Measurements from ENCODE around the gene CNFN.
"Not testable (repeated sequence)": the region's sequence is repeated elsewhere in the genome, so short reads cannot be mapped to it uniquely, and the experiment has no call there.

The CNFN gene

GRCh38 chr19:42345191-42345812 is 44.8 kb downstream of the CNFN start:
- DNase-seq = no peak

- no peak for DNase-seq
Measured at GRCh38 chr19:42344336-42344893, 45.7 kb downstream of the CNFN start.

GRCh38 chr19:42343344-42344110 is 46.6 kb downstream of the CNFN start:
- no peak for DNase-seq

- not testable (repeated sequence) for DNase-seq
Measured at GRCh38 chr19:42339922-42340321, 50.2 kb downstream of the CNFN start.

GRCh38 chr19:42339126-42339860 is 50.8 kb downstream of the CNFN start:
- DNase-seq = not testable (repeated sequence)

Measured in NCI-H345 (cell line).